ENCODE measurements around the gene HEATR5B.

The HEATR5B gene

GRCh38 chr2:37083873-37084794 is at the start of gene HEATR5B, which contains the start of gene GPATCH11:
Gene HEATR5B (minus strand): TSS chr2:37084372. CDS start chr2:37083414, 958 bp downstream.
Gene GPATCH11 (plus strand): TSS chr2:37084518. CDS start chr2:37088382, 3,864 bp downstream.
- DNase-seq (ENCODE audit: low read depth in 1 of 2, low spot score in 1 of 2) = peak; percentile 84 to 89

- no peak for DNase-seq (ENCODE audit: low read depth in 1 of 2, low spot score in 1 of 2)
These were observed 48.7 kb upstream of the HEATR5B start for GRCh38 chr2:37132914-37133313.

GRCh38 chr2:37125416-37125815 is 41.2 kb upstream of the HEATR5B start:
- DNase-seq (ENCODE audit: low read depth in 1 of 2, low spot score in 1 of 2) = no peak

- DNase-seq (ENCODE audit: low read depth in 1 of 2, low spot score in 1 of 2) = no peak
These were observed 35.0 kb upstream of the HEATR5B start for GRCh38 chr2:37119157-37119556.

GRCh38 chr2:37117566-37117965 is 33.4 kb upstream of the HEATR5B start:
- no peak for DNase-seq (ENCODE audit: low read depth in 1 of 2, low spot score in 1 of 2)

GRCh38 chr2:37111958-37112357 is 27.8 kb upstream of the HEATR5B start:
- no peak for DNase-seq (ENCODE audit: low read depth in 1 of 2, low spot score in 1 of 2)

- no peak for DNase-seq (ENCODE audit: low read depth in 1 of 2, low spot score in 1 of 2)
These were observed 26.4 kb upstream of the HEATR5B start for GRCh38 chr2:37110306-37111212.

GRCh38 chr2:37109523-37109922 is 25.4 kb upstream of the HEATR5B start:
- no peak for DNase-seq (ENCODE audit: low read depth in 1 of 2, low spot score in 1 of 2)

- DNase-seq (ENCODE audit: low read depth in 1 of 2, low spot score in 1 of 2) = no peak
These were observed 21.0 kb upstream of the HEATR5B start for GRCh38 chr2:37105150-37105549.

- no peak for DNase-seq (ENCODE audit: low read depth in 1 of 2, low spot score in 1 of 2)
These were observed 20.0 kb upstream of the HEATR5B start for GRCh38 chr2:37104178-37104577.

- no peak for DNase-seq (ENCODE audit: low read depth in 1 of 2, low spot score in 1 of 2)
These were observed 18.4 kb upstream of the HEATR5B start for GRCh38 chr2:37102588-37102987.

- no peak for DNase-seq (ENCODE audit: low read depth in 1 of 2, low spot score in 1 of 2)
These were observed 15.9 kb upstream of the HEATR5B start for GRCh38 chr2:37100054-37100453.

GRCh38 chr2:37098416-37099118 is 14.4 kb upstream of the HEATR5B start:
- no peak for DNase-seq (ENCODE audit: low read depth in 1 of 2, low spot score in 1 of 2)

- DNase-seq (ENCODE audit: low read depth in 1 of 2, low spot score in 1 of 2) = no peak
These were observed 12.4 kb upstream of the HEATR5B start for GRCh38 chr2:37096568-37096967.

GRCh38 chr2:37091873-37092272 is 7.7 kb upstream of the HEATR5B start:
- DNase-seq (ENCODE audit: low read depth in 1 of 2, low spot score in 1 of 2) = no peak

- no peak for DNase-seq (ENCODE audit: low read depth in 1 of 2, low spot score in 1 of 2)
These were observed 5.9 kb upstream of the HEATR5B start for GRCh38 chr2:37090019-37090477.

GRCh38 chr2:37085731-37086147 is 1.6 kb upstream of the HEATR5B start:
- no peak for DNase-seq (ENCODE audit: low read depth in 1 of 2, low spot score in 1 of 2)

- DNase-seq (ENCODE audit: low read depth in 1 of 2, low spot score in 1 of 2) = no peak
These were observed 625 bp upstream of the HEATR5B start for GRCh38 chr2:37084797-37085196.

GRCh38 chr2:37080689-37081088 is 3.5 kb downstream of the HEATR5B start:
- no peak for DNase-seq (ENCODE audit: low read depth in 1 of 2, low spot score in 1 of 2)

- DNase-seq (ENCODE audit: low read depth in 1 of 2, low spot score in 1 of 2) = no peak
These were observed 3.9 kb downstream of the HEATR5B start for GRCh38 chr2:37080266-37080665.

- DNase-seq (ENCODE audit: low read depth in 1 of 2, low spot score in 1 of 2) = no peak
These were observed 13.2 kb downstream of the HEATR5B start for GRCh38 chr2:37070931-37071330.

All from stimulated activated CD4-positive, alpha-beta T cell treated with anti-CD3 and anti-CD28 coated beads, Interleukin-15, amount 100 ng/mL, for 1 hour (primary cell).